OCI-LY3 (cell line): ENCODE measurements around the gene HLA-F.

ENCODE experiments used
- H2AFZ ChIP-seq: fragments of 200-600, 300-600 bp; shearing (Covaris generic); 2 replicates; pipeline ENCODE4 v1.6.0; 2014; ENCODE audit warnings: antibody characterized with exemption, low read depth, low read length
- H3K27ac ChIP-seq: fragments of 200-600, 300-600 bp; sonication (generic); 2 replicates; pipeline ENCODE4 v1.5.1; 2014; ENCODE audit warnings: mild to moderate bottlenecking, low read length, moderate library complexity, mixed read lengths
- H3K27me3 ChIP-seq: fragments of 200-600, 300-600 bp; sonication (generic); 2 replicates; pipeline ENCODE4 v1.6.1; 2014; ENCODE audit warnings: low read depth, low read length, mixed read lengths
- H3K36me3 ChIP-seq: fragments of 200-600, 300-600 bp; sonication (generic); replicated peaks from 2 replicates; pipeline ENCODE3; 2014; ENCODE audit warnings: low read depth, low read length, mixed read lengths
- H3K4me1 ChIP-seq: fragments of 300-600, 200-600 bp; sonication (generic); 2 replicates; pipeline ENCODE4 v1.6.1; 2014; ENCODE audit warnings: low read length, mixed read lengths
- H3K4me2 ChIP-seq: fragments of 200-600, 300-600 bp; sonication (generic); 2 replicates; pipeline ENCODE4 v1.6.1; 2014; ENCODE audit warnings: low read length, mixed read lengths
- H3K4me3 ChIP-seq: fragments of 300-600, 200-600 bp; sonication (generic); 2 replicates; pipeline ENCODE4 v1.5.1; 2014; ENCODE audit warnings: antibody characterized with exemption, mild to moderate bottlenecking, low read length, moderate library complexity
- H3K79me2 ChIP-seq: fragments of 300-600, 200-600 bp; shearing (Covaris generic); 2 replicates; pipeline ENCODE4 v1.6.1; 2014; ENCODE audit warnings: mild to moderate bottlenecking, low read length, mixed read lengths
- H3K9ac ChIP-seq: fragments of 300-600, 200-600 bp; shearing (Covaris generic); 2 replicates; pipeline ENCODE4 v1.6.0; 2014; ENCODE audit warnings: mild to moderate bottlenecking, low read length, moderate library complexity
- H3K9me3 ChIP-seq: fragments of 200-600, 300-600 bp; shearing (Covaris generic); 2 replicates; pipeline ENCODE4 v1.6.1; 2014; ENCODE audit warnings: low read length, mixed read lengths; ENCODE audit not compliant: insufficient read depth
- H4K20me1 ChIP-seq: fragments of 200-600, 300-600 bp; sonication (generic); 2 replicates; pipeline ENCODE4 v1.6.1; 2016; ENCODE audit warnings: low read length, mixed read lengths; ENCODE audit not compliant: insufficient read depth
- CTCF ChIP-seq: fragments of 200-600, 300-600 bp; sonication (generic); IDR thresholded peaks from 2 replicates; pipeline ENCODE4 v1.5.1; 2014; ENCODE audit warnings: antibody characterized with exemption, low read length, low read depth
- EZH2phosphoT487 ChIP-seq: fragments of 200-600 bp; shearing (Covaris generic); IDR thresholded peaks from 2 replicates; pipeline ENCODE4 v1.6.1; 2018; ENCODE audit warnings: antibody characterized with exemption, mixed run types, low read depth

The HLA-F gene

GRCh38 chr6:29776684-29777083 is 53.5 kb downstream of the HLA-F start:
- H3K4me1 ChIP-seq, result no peaks in the 10 kb centered on the region
- no peak overlapping the region for H3K4me3 ChIP-seq
- no peaks in the 10 kb centered on the region for H4K20me1 ChIP-seq
- no peaks in the 10 kb centered on the region for H3K36me3 ChIP-seq
- H3K27me3 ChIP-seq, result no peaks in the 10 kb centered on the region
- no peaks in the 10 kb centered on the region for H3K79me2 ChIP-seq
- TF ChIP-seq CTCF, result no peak
- TF ChIP-seq EZH2phosphoT487, result no peak
- H3K27ac ChIP-seq, result no peak overlapping the region
- no peak overlapping the region for H3K4me2 ChIP-seq
- H2AFZ ChIP-seq, result no peak overlapping the region
- H3K9me3 ChIP-seq, result no peaks in the 10 kb centered on the region
- H3K9ac ChIP-seq, result no peak overlapping the region
